HG02943 (cell line): Measurements from ENCODE around the gene WNT8B.

Experiments used
- ATAC-seq: cut with Tn5 transposase; IDR thresholded peaks from one replicate; pipeline ENCODE4 v1.9.1; 2021; ENCODE audit warnings: mild to moderate bottlenecking, low read depth, moderate library complexity; ENCODE audit not compliant: unreplicated experiment

WNT8B gene

DNA sequence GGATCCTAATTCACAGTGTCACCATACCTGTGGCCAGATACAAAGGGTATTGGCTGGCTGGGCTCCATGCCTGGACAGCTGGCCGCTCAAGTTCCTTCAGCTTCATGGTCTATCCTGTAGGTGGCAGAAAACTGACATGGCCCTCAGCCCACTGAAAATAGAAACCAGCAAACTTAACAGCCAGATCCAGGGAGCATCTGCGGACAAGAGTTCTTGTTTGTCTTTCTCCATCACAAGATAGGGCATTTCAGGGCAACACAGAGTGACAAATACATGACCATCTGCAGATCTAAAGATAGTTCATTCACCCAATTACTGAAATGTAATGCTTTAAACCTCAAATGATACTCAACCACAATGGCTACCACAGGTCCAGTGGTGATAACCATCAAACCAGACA is 54.0 kb downstream of the WNT8B start:
- no peak for ATAC-seq

DNA sequence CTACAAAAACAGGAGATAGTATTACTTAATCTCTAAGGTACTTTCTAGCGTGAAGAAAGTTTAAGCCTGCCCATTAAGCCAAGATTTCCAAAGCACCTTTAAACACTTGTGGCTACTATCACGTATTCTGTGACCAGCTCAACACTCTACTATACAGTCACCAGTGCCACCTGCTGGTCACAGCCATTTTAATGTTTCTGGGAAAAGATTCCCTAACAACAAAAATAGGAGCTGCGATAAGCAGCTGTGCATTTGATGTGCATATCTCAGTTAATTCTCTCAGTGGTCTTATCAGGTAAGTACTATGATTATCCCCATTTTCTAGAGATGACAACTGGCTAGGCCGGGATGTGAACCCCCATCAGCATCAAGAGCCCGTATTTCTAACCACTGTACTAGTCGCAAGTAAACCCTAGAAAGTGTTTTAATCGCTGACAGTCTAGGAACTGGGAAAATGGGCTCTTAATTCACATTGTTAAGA is 56.0 kb downstream of the WNT8B start:
- ATAC-seq = no peak

GRCh38 chr10:100519311-100520051 is 56.7 kb downstream of the WNT8B start, which contains the start of gene SEC31B:
SEC31B (minus strand) TSS chr10:100519861; CDS start chr10:100516952, 2,909 bp downstream.
- ATAC-seq = no peak

- ATAC-seq = no peak
Measured at GRCh38 chr10:100520811-100521210, 58.0 kb downstream of the WNT8B start.

GRCh38 chr10:100522107-100522801 is 59.4 kb downstream of the WNT8B start:
- no peak for ATAC-seq

DNA sequence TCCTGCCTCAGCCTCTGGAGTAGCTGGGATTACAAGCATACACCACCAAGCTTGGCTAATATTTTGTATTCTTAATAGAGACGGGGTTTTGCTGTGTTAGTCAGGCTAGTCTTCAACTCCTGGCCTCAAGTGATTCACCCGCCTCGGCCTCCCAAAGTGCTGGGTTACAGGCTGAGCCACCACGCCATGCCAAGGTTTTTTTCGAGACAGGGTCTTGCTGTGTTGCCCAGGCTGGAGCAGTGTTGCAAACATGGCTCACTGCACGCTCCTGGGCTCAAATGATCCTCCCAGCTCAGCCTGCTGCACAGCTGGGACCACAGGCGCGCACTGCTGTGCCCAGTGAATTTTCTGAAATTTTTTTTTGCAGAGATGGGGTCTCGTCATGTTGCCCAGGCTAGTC is 60.1 kb downstream of the WNT8B start:
- ATAC-seq = no peak

DNA sequence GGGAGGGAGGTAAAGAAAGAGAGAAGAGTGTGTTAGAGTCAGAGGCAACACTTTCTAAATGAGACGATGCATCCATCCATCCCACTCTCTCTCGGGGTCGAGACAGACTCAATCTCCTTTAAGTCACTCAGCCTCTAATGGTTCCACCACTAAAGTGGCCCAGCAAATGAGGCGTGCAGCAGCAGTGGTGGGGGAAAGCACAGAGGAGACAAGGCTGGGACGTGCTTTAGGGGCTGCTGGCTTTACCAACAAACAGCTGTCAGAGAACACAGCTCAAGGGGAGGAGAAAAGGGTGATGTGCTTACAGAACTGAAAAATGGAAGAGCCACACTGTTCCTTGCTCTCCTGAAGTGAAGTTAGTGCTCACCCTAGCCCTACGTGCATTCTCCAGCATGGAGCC is 61.4 kb downstream of the WNT8B start:
- ATAC-seq = no peak

GRCh38 chr10:100524638-100525037 is 61.8 kb downstream of the WNT8B start:
- ATAC-seq = no peak

DNA sequence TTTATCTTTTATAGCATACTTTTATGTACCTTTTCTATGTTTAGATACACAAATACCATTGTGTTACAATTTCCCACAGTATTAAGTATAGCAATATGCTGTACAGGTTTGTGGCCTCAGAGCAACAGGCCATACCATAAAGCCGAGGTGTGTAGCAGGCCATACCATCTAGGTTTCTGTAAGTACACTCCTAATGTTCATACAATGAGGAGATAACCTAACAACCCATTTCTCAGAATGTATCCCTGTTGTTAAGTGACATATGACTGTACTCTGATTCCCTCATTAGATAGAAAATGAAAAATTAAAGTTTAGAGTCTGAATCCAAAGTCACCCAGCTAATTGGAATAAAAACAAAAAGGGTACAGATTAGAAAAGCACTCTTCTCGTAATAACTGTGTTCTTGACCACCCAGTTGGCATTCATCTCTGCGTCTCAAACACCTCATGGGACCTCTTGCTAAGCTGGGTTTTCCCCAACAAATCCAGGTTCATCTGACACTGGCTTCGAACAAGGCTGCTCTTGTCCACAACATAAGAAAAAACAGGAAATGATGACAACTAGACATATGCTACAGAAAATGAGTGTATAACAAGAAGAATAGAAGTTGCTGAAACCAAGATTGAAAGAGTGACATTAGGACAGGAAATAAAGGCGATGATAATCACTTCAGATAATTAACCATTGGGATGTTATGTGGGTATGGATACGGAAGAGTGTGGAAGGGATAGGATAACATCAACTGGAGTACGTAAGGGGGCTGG is 65.5 kb downstream of the WNT8B start:
- ATAC-seq = no peak

GRCh38 chr10:100528921-100529474 is 66.2 kb downstream of the WNT8B start:
- no peak for ATAC-seq

GRCh38 chr10:100529475-100530298 is 66.9 kb downstream of the WNT8B start, which contains the start of gene NDUFB8:
NDUFB8 (minus strand) TSS chr10:100529871; CDS start chr10:100529851, 20 bp downstream.
- ATAC-seq = no peak

- ATAC-seq = no peak
Measured at GRCh38 chr10:100531761-100532160, 69.0 kb downstream of the WNT8B start.
